Pons (tissue), 1 donor: Measurements from ENCODE around the gene EZR.
"Not testable (repeated sequence)": the region's sequence is repeated elsewhere in the genome, so short reads cannot be mapped to it uniquely, and the experiment has no call there.

Experiments
- DNase-seq: peaks from one replicate; pipeline ENCODE4 v3.0.0-alpha.2; 2016; ENCODE audit warnings: low spot score

EZR gene

DNA sequence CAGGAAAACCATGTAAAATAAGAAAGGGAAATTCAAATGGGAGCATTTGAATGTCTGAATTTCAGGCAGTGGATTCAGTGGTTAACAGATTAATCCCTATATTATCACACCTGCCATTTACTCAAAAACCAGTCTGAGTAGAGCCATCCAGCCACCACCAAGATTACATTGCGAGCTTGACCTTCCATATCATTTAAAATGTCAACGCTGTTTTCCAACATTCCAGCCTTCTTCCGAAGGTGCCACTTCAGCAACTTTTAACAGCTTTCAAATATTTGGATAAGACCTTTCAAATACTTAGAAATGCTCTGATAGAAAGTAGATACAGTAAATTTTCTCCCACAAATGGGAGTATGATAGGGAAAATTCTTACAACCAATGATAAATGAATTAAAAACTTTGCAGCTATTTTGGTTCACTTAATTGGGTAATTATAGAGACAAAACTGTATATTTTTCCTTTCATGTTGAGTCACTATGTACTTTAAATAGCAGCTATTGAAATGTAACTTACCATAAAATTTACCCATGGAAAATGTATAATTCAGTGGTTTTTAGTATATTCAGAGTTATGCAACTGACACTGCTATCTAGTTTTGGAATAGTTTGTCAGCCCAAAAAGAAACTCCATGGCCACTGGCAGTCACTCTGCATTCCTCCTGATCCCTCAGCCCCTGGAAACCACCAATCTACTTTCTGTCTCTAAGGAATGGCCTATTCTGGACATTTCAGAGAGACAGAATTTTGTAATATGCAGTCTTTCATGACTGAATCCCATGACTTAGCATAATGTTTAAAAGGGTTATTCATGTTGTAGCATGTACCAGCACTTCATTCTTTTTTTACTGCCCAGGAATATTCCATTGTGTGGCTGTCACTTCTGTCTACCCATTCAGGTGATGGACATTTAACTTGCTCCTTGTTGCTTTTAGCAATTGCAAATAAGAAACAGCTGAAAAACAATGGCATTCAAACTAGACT is 21.5 kb downstream of the EZR start:
- no peak for DNase-seq

GRCh38 chr6:158796353-158796752 is 22.8 kb downstream of the EZR start:
- DNase-seq: no peak

GRCh38 chr6:158795516-158795915 is 23.7 kb downstream of the EZR start:
- DNase-seq: no peak

GRCh38 chr6:158793432-158793831 is 25.7 kb downstream of the EZR start:
- no peak for DNase-seq

DNA sequence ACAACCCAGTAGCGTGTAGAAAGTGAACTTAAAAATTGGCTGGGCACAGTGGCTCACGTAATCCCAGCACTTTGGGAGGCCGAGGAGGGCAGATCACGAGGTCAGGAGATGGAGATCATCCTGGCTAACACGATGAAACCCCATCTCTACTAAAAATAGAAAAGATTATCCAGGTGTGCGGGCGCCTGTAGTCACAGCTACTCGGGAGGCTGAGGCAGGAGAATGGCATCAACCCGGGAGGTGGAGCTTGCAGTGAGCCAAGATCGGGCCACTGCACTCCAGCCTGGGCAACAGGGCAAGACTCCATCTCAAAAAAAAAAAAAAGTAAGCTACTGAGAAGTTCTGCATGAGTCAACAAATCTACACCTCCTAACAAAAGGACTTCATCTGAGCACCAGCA is 26.7 kb downstream of the EZR start:
- DNase-seq: not testable (repeated sequence)

- no peak for DNase-seq
Measured at GRCh38 chr6:158791274-158791855, 27.8 kb downstream of the EZR start.

DNA sequence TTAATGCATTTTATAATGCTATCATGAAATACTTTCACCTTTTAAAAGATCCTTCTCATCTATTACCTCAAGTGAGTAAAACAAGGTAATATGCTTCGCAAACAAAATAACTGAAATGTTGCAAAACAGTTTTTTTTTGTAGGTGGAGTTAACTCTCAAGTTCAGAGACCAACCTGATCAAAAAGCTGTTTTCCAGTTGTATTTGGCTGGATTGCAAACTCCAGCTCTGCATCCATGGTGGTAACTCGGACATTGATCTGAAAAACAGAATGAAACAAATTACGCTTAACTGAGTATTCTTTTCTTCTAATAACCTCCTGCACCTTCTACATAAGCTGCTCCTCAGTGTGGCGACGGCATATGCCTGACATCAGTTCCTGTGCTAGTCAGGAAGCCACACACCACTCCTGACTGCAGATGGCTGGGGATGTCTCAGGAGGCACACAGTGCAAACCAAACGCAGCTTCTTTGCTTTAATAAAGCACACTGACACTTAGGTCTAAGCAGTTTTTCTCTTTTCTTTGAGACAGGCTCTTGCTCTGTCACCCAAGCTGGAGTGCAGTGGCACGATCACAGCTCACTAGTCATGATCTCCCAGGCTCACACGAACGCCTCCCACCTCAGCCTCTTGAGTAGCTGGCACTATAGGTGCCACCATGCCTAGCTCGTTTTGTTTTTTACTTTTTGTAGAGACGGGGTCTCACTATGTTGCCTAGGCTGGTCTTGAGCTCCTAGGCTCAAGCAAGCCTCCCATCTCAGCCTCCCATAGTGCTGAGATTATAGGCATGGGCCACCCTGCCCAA is 29.9 kb downstream of the EZR start:
- no peak for DNase-seq

DNA sequence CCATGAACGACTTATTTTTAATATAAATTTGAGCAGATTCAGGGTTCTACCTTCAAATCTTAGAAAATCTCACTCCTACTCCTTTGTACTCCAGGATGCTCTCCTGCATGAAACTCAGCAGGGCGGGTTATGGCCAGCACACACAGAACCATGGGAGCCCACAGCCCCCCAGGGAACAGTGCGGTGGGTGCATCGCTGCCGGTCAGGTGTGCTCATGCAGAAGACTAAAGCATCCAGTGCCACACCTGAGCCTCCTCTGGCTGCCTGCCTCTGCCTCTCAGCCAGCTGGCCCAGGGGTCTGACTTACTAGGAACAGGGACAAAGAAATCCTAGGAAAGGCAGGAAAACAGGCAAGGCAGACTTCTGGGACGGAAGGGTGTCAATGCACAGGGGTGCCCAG is 31.8 kb downstream of the EZR start:
- no peak for DNase-seq

DNA sequence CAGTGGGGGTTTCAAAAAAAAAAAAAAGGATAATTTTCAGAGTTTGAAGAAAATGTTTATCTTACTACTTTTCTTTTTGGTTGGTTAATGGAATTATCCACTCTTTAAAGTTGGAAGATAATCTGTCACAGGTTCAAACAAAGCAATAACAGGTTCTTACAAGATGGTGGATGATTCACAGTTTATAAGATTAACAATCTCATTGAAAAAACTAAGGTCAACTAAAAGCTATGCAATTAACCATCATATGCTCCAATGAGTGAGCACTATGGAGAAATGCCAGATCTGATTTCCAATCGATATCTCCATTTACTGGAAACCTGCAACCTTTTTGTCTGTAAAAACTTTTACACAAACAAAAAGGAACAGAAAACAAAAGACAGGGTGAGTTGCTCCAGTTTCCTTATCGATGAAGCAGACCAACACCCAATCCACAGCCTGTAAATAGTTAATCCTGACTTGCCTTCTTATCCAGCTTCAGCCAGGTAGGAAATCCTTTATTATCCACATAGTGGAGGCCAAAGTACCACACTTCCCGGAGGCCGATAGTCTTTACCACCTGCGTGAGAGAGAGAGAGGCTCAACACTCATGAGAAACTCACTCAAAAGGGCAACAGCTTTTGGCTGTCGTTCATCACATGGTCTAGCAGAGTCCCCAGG is 32.4 kb downstream of the EZR start:
- DNase-seq: no peak

DNA sequence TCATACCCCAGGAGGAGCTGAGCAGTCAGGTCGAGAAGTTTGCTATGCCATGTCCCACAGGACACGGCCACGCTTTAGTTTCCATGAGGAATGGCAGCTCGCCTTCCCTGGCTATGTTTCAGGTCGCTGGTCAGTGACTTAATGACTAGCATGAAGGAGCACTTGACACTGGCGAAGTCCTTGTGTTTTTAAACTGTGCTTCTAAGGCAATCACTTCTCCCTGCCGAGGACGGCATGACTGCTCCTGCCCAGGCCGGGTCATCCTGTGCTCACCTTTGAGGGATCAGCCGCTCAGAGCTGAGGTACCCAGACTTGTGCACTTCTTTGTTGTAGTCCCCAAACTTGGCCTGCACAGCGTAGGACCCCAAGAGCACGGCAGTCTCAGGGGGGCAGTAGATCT is 34.1 kb downstream of the EZR start:
- no peak for DNase-seq

- no peak for DNase-seq
Measured at GRCh38 chr6:158784505-158784904, 34.7 kb downstream of the EZR start.

- no peak for DNase-seq
Measured at GRCh38 chr6:158783851-158784250, 35.3 kb downstream of the EZR start.

DNA sequence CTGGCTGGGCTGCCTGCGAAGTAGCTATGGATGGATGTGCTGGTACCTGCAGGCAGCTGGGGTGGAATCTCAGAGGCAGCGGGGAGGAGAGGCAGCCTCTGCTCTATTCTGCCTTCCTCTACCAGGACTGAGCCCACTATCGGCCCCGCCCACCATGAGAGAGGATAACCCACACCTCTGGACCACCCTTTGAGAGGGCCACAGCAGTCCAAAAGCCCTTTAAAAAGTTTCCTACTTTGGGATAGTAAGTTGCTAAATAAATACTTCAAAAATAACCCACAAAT is 36.1 kb downstream of the EZR start:
- DNase-seq: no peak

DNA sequence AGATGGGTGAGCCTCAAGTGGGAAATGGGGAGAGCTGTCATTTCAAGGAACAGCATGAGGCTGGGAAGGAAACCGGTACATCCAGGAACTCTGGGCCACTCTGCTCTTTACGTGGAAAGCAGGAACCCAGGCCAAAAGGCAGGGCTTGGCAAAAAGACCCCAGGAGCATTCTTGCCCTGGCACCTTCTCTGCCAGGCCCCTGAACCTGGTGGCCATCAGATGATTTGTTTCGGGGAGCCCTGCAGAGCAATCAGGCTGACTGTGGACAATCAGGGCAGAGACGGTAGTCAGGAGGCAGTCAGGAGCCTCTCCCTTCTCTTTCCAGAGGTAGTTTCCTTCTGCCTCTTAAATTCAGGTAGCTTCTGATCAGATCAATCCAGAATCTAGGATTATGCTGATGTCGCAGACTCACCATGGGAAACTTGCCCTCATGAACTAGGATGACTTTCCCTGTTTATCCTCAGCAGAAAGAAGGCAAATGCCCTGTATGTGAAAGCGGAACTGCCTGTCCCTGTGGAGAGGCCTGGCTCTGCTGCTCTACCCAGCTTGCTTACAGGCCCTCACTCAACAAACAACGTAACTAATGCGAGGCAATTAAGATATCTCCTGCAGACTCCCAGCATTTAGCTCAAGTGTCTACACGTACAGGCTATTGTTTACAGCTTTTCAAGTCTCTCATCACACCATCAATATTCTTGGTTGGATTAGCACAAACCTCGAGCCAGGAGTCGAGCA is 36.6 kb downstream of the EZR start:
- DNase-seq: no peak

GRCh38 chr6:158781692-158782373 is 37.3 kb downstream of the EZR start:
- no peak for DNase-seq

DNA sequence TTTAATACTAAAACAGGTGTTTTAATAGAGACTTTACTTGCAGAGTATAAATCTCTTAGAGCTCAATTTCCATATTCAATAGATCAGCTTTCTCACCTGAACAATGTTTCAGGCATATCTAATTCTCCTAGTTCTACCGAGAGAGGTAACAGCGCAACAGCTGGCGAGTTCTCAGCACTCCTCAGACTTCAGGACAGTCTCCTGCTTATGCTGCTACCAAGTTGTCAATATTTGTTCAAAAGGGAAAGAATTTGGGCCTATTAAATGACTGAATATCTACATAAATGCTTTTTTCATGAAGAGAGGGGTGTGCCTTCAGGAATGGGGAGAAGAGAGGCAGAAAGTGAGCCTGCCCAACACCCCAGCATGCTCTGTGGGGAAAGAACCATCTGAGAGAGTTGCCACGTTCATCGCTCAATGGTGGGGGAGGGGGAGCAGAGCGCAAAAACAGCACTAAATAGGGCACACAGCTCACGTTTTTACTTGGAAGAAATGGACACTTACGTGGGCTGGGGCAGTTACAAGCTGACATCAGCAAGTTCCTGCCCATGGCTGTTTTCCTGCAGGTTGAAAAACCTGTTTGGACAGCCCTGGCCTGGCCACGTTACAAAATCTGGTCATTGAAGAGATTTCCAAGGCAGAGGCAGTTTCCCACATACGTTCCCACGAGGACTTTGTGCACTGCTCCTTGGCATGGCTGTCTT is 38.0 kb downstream of the EZR start:
- no peak for DNase-seq

DNA sequence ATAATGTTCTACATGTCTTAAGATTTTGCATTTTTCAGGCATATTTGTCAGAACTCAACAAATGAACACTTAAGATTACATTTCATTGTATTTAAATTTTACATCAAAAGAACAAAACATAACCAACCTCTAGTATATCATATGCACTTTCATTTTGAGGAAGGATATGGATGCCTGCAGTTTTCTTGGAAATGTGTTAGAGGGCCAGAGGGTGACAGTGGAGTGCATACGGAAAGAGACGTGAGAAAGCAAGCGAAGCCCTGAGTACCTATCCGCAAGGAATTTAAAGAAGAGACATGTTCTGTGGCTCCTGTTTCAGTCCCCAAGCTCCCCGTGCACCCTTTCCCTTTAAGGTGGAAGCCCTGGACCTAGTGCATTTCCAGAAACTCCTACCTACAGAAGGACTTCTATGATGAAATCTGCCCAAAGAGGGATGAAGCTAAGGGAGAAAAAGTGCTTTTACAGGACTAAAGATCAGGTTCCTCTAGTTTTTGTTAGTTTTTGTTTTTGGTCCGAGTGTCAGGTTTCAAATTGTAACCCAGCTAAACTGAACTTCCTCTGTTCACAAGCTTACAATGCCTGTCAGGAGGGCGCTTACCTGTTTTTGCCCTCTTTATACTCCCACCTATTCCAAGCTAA is 38.8 kb downstream of the EZR start:
- DNase-seq: no peak

DNA sequence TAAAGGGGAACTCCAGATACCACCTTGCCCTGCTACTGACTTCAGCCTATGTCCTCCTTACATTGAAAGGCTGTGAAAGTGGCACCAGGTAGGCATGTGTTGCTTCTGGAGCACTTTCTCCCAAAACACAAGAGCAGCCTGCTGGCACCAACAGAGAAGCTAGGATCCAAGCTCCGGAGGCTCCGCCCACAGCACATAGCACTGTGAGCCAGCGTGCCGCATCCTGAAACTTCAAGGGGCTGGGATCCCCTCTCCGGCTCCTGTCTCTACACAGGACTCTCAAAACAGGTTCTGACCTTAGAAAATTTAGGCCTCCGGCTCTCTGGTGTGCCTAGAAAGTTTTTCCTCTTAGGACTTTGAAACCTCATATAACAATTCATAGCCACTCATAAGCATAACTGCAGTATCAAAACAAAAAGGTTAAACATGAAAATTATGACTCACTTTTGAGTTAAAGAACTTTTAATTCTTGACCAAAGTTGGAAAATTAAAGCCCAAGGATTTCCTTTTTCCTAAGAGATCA is 41.1 kb downstream of the EZR start:
- DNase-seq: no peak

DNA sequence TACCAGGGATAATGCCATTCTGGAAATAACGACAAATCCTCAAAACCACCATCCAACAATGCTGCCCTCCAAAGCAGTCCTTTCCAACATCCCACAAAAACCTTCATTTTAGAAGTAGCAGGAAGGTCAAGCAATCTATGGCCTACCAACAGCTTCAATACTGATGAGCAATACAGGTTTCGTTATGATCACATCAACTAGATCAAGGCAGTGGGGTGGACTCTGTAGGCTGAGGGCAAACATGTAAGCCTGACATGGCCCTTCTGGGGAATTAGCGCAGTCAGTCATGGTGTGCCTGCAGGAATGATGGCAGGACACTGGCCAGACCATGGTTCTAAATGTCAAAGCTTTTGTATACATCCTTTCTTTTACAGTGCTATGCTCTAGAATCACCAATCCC is 41.7 kb downstream of the EZR start:
- DNase-seq: no peak

DNA sequence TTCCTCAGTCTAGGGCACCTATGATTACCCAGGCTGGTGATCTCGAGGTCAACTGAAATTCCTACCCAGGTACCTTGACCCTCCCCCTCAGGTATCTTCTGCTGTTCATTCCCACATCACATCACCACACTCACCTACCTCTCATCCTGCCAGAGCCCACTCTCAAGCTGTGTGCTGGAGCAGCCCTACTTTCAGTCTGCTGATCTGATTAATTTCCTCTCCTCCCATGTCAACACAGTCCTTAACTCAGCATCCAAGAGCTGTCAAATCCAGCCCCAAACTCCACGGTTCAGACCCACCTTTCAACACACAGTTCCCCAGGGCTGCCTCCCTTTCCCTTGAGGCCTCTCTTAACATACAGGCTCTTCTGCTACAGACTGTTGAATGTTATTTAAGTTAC is 42.4 kb downstream of the EZR start:
- DNase-seq: no peak
